ENCODE measurements around the gene MAOA.

Gene MAOA

DNA sequence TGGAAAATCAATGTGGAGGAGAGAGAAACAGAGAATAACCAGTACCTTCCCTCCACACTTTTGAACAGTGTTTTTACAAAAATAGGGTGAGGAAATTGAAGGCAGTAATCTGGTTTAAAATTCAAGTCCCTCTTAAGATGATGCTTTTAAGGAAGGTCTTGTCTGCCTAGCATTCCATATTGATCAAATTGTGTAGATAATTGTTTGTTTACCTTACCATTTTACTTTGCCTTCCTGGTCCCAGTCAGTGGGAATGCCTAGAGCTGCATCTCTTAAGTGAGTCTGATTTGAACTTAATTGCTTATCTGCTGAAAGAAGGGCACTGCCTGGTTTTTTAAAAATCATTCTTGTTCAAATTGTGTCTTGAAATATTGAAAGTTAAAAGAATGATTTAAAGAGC is 14.4 kb upstream of the MAOA start:
- Histone ChIP-seq H3K4me1 (no peaks in the 10 kb centered on the region), H3K9me3 (no peaks in the 10 kb centered on the region), H3K27me3 (no peaks in the 10 kb centered on the region), H3K4me3 (ENCODE audit: low read depth, low read length) (no peak overlapping the region), H3K36me3 (no peaks in the 10 kb centered on the region)
- DNase-seq = no peak
- TF ChIP-seq, protein P1, sequence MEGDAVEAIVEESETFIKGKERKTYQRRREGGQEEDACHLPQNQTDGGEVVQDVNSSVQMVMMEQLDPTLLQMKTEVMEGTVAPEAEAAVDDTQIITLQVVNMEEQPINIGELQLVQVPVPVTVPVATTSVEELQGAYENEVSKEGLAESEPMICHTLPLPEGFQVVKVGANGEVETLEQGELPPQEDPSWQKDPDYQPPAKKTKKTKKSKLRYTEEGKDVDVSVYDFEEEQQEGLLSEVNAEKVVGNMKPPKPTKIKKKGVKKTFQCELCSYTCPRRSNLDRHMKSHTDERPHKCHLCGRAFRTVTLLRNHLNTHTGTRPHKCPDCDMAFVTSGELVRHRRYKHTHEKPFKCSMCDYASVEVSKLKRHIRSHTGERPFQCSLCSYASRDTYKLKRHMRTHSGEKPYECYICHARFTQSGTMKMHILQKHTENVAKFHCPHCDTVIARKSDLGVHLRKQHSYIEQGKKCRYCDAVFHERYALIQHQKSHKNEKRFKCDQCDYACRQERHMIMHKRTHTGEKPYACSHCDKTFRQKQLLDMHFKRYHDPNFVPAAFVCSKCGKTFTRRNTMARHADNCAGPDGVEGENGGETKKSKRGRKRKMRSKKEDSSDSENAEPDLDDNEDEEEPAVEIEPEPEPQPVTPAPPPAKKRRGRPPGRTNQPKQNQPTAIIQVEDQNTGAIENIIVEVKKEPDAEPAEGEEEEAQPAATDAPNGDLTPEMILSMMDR (IDR thresholded peaks at IDR 0.05; ENCODE audit: low read depth, low read length) = no peak

DNA sequence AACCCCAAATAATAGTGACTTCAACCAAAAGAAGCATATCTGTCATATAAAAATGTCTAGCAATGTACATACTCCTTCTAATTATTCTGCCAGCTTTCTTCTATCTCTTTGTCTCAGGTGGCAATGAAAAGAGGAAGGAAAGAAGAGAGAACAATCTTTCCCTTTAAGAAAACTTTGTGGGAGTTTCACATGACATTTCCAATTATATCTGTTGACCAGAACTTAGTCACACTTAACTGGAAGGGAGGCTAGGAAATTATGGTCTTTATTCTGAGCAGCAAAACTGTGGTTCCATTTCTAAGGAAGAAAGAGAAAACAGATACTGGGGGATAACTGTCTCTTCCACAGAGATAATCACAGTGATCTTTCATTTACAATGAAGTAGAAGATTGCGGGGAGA is 12.9 kb upstream of the MAOA start:
- no peaks in the 10 kb centered on the region for H3K4me1 ChIP-seq
- H3K36me3 ChIP-seq = no peaks in the 10 kb centered on the region
- H3K9me3 ChIP-seq = no peaks in the 10 kb centered on the region
- no peak for DNase-seq
- H3K4me3 ChIP-seq (ENCODE audit: low read depth, low read length) = no peak overlapping the region
- TF ChIP-seq, protein P1 (IDR thresholded peaks at IDR 0.05; ENCODE audit: low read depth, low read length) = no peak
- H3K27me3 ChIP-seq = no peaks in the 10 kb centered on the region

DNA sequence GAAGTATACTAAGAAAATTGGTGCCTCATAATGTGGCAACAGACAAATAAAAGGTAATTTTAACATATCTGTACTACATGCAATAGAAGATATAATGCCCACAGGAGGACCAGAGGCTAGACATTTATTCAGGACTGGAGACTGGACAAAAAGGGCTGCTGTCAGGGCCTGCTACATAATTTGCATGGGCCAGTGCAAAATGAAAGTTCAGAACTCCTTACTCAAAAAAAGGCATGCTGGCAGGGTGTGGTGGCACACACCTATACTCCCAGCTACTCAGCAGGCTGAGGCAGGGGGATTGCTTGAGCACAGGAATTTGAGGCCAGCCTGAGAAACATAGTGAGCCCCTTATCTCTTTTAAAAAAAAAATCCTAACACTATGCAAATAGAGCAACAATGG is 12.4 kb upstream of the MAOA start:
- Histone ChIP-seq H3K9me3 (no peaks in the 10 kb centered on the region), H3K36me3 (no peaks in the 10 kb centered on the region), H3K4me1 (no peaks in the 10 kb centered on the region), H3K27me3 (no peaks in the 10 kb centered on the region), H3K4me3 (ENCODE audit: low read depth, low read length) (no peak overlapping the region)
- TF ChIP-seq, protein P1 (IDR thresholded peaks at IDR 0.05; ENCODE audit: low read depth, low read length) = no peak
- no peak for DNase-seq

DNA sequence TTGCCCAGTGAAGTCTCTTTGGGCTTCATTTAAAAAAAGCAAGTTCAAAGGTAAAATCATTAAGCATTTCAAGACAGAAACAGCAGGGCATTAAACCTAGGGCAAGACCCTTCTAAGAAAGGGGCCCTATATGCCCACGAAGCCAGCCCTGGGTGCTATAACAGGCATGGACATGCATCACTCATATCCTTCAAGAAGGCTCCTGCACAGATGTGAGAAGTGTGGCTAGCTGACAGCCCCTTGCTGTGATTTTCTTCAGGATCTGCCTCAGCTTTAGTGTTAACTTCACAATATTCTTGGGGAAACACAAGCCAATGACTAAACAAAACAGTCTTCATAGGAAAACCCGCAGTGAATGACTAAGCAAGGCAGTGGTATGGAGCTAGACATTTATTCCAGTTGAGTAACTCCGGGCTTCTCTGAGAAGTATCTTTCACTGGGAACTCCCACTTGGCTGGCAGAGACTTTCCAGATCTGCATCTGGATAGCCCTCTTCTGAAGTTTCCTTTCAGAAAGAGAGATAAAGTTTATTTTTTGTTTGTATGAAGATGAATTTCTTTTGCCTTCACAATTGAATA is 11.9 kb upstream of the MAOA start:
- no peaks in the 10 kb centered on the region for H3K27me3 ChIP-seq
- no peak for DNase-seq
- no peaks in the 10 kb centered on the region for H3K9me3 ChIP-seq
- TF ChIP-seq, protein P1 (IDR thresholded peaks at IDR 0.05; ENCODE audit: low read depth, low read length) = no peak
- no peaks in the 10 kb centered on the region for H3K4me1 ChIP-seq
- no peaks in the 10 kb centered on the region for H3K36me3 ChIP-seq
- H3K4me3 ChIP-seq (ENCODE audit: low read depth, low read length) = no peak overlapping the region

DNA sequence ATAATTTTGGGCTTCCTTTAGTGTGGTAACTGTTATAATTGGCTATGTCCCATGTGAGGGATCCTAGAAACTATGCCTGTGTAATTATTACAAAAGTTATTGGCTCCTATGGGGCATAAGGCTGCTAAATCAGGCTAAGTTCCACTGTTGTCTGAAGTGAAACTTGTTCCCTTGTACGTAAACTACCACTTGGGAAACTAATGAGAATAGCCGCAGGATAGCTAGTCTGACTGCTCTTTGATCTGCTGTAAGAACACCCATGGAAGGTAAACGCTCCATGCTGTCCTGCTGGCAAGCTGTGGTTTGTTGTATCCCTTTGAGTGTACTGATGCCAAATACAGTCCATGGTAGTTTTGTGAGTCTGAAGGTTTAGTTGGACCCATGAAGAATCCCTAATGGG is 9.3 kb upstream of the MAOA start:
- Histone ChIP-seq H3K27me3 (no peaks in the 10 kb centered on the region), H3K4me3 (ENCODE audit: low read depth, low read length) (no peak overlapping the region), H3K9me3 (no peaks in the 10 kb centered on the region), H3K4me1 (no peaks in the 10 kb centered on the region), H3K36me3 (no peaks in the 10 kb centered on the region)
- no peak for DNase-seq
- TF ChIP-seq, protein P1 (IDR thresholded peaks at IDR 0.05; ENCODE audit: low read depth, low read length) = no peak

DNA sequence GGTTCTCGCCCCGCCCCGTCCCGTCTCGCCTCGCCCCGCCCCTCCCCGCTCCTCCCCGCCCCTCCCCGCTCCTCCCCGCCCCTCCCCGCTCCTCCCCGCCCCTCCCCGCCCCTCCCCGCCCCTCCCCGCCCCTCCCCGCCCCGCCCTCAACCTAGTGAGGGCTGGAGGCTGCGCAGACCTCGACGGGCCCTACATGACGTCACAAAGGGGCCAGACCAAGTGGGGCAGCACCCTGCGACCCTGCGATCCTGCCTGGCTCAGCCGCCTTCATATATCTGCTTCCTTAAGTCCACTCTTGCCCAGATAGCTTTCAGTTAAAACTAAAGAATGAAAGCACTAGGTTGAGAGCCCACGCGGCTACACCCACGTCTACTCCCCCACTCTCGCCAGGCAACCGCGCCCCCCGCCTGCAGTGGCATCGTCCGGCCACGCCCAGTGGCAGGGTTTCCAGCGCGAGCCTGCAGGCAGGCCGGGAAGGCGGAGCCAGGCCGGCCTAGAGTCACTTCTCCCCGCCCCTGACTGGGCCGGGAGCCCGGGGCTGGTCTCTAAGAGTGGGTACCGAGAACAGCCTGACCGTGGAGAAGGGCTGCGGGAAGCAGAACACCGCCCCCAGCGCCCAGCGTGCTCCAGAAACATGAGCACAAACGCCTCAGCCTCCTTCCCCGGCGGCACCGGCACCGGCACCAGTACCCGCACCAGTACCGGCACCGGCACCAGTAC is 1.5 kb upstream of the MAOA start:
- no peaks in the 10 kb centered on the region for H3K9me3 ChIP-seq
- H3K4me3 ChIP-seq (ENCODE audit: low read depth, low read length) = peak overlapping the region; percentile 48
- H3K27me3 ChIP-seq = no peaks in the 10 kb centered on the region; the same call in 1 of the 2 replicates
- DNase-seq = peak; percentile 89
- no peaks in the 10 kb centered on the region for H3K36me3 ChIP-seq
- TF ChIP-seq, protein P1 (IDR thresholded peaks at IDR 0.05; ENCODE audit: low read depth, low read length) = peak; percentile 28; the same call in 1 of the 2 replicates
- H3K4me1 ChIP-seq = no peaks in the 10 kb centered on the region
